Cortex of kidney (tissue), 1 donor: Measurements from ENCODE around the gene PLIN4.

Source experiments
- DNase-seq: peaks from one replicate; lab custom pipeline; 2025; lab: John Stamatoyannopoulos, UW

Gene PLIN4

GRCh38 chr19:4455719-4456475 lies 62.4 kb downstream of the PLIN4 start:
- DNase-seq, result no peak

GRCh38 chr19:4454747-4455718 lies 63.3 kb downstream of the PLIN4 start:
- DNase-seq, result no peak

GRCh38 chr19:4453232-4454179 lies 64.8 kb downstream of the PLIN4 start:
- DNase-seq, result no peak

- no peak for DNase-seq
These were observed 65.9 kb downstream of the PLIN4 start for GRCh38 chr19:4452230-4452990.
